Measurements from ENCODE around the gene RERE.

DNA sequence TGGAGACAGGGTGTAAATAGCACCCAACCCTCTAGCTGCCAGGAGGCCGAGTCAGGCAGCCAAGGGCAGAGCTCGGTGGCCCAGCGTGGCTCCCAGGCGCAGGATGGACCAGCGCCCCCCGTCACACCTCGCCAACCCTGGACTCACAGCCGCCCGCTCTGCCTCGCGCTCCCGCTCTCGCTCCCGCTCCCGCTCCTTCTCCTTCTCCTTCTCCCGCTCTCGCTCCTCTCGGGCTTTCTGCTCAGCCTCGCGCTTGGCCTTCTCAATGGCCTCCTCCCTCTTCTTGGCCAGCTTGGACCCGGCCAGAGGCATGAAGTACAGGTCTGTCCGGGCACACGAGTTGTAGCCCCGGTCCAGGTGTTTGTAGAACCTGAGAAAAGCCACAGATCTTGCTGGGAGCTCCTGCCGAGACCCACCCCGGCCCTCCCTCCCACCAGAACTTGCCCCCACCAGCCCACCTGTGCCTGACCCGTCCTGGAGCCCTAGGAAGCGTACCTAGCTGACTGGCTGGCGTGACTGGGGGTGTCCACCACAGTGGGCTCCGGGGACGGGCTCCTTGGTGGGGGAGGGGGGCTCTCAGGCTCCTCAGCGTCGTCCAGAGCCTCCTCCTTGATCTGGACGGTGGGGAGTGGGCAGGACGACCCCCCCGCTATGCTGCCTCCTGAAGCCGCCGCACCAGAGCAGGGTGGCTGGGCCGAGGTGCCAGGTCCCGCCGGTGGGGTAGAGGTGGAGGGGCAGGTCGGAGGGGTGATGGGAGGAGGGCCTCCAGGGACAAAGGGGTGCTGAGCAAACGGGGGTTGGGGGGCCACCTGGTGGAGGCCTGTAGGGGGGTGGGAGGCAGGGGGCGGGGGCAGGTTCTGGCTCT is 457.6 kb downstream of the RERE start:
- TF ChIP-seq, protein P1, sequence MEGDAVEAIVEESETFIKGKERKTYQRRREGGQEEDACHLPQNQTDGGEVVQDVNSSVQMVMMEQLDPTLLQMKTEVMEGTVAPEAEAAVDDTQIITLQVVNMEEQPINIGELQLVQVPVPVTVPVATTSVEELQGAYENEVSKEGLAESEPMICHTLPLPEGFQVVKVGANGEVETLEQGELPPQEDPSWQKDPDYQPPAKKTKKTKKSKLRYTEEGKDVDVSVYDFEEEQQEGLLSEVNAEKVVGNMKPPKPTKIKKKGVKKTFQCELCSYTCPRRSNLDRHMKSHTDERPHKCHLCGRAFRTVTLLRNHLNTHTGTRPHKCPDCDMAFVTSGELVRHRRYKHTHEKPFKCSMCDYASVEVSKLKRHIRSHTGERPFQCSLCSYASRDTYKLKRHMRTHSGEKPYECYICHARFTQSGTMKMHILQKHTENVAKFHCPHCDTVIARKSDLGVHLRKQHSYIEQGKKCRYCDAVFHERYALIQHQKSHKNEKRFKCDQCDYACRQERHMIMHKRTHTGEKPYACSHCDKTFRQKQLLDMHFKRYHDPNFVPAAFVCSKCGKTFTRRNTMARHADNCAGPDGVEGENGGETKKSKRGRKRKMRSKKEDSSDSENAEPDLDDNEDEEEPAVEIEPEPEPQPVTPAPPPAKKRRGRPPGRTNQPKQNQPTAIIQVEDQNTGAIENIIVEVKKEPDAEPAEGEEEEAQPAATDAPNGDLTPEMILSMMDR (conservative IDR thresholded peaks at IDR 0.05; ENCODE audit: low read length), result no peak
- no peak for TF ChIP-seq EZH2phosphoT487 (IDR thresholded peaks at IDR 0.05; ENCODE audit: borderline replicate concordance, low read depth, low read length)

All from OCI-LY7 (cell line).